Measurements from ENCODE around the gene GALNT5.

- TF ChIP-seq, protein P1, sequence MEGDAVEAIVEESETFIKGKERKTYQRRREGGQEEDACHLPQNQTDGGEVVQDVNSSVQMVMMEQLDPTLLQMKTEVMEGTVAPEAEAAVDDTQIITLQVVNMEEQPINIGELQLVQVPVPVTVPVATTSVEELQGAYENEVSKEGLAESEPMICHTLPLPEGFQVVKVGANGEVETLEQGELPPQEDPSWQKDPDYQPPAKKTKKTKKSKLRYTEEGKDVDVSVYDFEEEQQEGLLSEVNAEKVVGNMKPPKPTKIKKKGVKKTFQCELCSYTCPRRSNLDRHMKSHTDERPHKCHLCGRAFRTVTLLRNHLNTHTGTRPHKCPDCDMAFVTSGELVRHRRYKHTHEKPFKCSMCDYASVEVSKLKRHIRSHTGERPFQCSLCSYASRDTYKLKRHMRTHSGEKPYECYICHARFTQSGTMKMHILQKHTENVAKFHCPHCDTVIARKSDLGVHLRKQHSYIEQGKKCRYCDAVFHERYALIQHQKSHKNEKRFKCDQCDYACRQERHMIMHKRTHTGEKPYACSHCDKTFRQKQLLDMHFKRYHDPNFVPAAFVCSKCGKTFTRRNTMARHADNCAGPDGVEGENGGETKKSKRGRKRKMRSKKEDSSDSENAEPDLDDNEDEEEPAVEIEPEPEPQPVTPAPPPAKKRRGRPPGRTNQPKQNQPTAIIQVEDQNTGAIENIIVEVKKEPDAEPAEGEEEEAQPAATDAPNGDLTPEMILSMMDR (IDR thresholded peaks at IDR 0.05; ENCODE audit: insufficient read depth, low read depth, low read length): peak; percentile 77
- TF ChIP-seq EZH2 (IDR thresholded peaks at IDR 0.05; ENCODE audit: insufficient read depth, low read length): no peak
Measured at GRCh38 chr2:157302492-157303099, 45.1 kb downstream of the GALNT5 start.
